Body of pancreas (tissue), 4 donors: Measurements from ENCODE around the gene ADGRF1.

Experiments used
- CTCF ChIP-seq, 7 experiments: fragments of 450-650 bp in 4 of 7; fragments of 200-600 bp in 3 of 7; sonication (generic) in 3 of 7; IDR thresholded peaks; one replicate each; pipeline ENCODE4 v1.5.1; 2016 to 2019; ENCODE audit warnings: antibody characterized with exemption in 7 of 7
- POLR2A ChIP-seq, 3 donors: fragments of 450-650 bp; IDR thresholded peaks; one replicate each; pipeline ENCODE4 v1.6.1; 2016; ENCODE audit warnings: antibody characterized with exemption in 3 of 3, mild to moderate bottlenecking in 2 of 3

DNA sequence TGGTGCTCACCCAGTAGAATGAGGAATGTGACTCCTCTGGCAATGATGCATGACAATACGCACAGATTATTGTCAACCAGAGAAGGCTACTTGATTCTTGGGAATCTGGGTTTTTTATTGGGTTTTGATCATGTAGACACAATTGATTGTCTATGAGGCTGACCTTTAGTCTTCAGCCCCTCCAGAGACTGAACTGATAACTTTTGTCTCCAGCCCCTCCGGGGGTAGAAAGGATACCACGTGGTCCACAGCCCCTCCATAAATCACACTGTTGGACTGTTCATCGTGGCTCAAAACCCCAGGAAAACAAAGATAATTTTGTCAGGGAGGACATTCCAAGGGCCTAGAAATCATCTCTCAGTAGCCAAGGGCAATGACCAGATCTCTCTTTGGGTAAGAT, 62.9 kb downstream of the ADGRF1 start:
- TF ChIP-seq CTCF (IDR thresholded peaks at IDR 0.05) = no peak
- no peak for TF ChIP-seq POLR2A (IDR thresholded peaks at IDR 0.05)
